Measurements from ENCODE around the gene SLC30A7. TPM values are rescaled to one million over a fixed set of nuclear protein-coding genes. Genes with fewer than 3 reads are reported as not detected.
"Not testable (repeated sequence)": the region's sequence is repeated elsewhere in the genome, so short reads cannot be mapped to it uniquely, and the experiment has no call there.

The SLC30A7 gene
- 10 to 100 TPM; 19.1 to 32.2 (median 23.3) TPM for total RNA-seq
- long read RNA-seq, full-length matches to known transcripts = 2 of 3 reads
- long read RNA-seq, partial matches to known transcripts = 0 of 3 reads
- long read RNA-seq, other reads (novel, unspliced or antisense) = 1 of 3 reads

GRCh38 chr1:100895540-100896480, at the start of gene SLC30A7:
Gene SLC30A7 (plus strand): TSS chr1:100896090. CDS start chr1:100896263, 173 bp downstream.
- ATAC-seq (peak; percentile 91 to 96 (median 92)), DNase-seq (peak; percentile 98 to 99 (median 98))
- intact Hi-C loops (cut with DNase I) = no loop called here
- TF ChIP-seq POLR2A (IDR thresholded peaks at IDR 0.05) (peak; percentile 75), CTCF (IDR thresholded peaks at IDR 0.05) (no peak)
- under 1% methylated on average over 36 of the region's 62 CpGs for whole genome bisulfite sequencing (ENCODE audit: insufficient coverage, low coverage, low lambda C conversion rate, missing lambda C conversion rate)
- H3K36me3 ChIP-seq = peaks cover 0 to 5% (median under 1%) of the 10 kb centered on the region in 4 donors
- peaks cover 0 to 12% (median 6%) of the 10 kb centered on the region in 4 donors for H3K4me1 ChIP-seq
- H3K27me3 ChIP-seq = no peaks in the 10 kb centered on the region
- peak within 1 kb of the TSS; percentile 77 to 87 (median 80) for H3K4me3 ChIP-seq
- no peaks in the 10 kb centered on the region for H3K9me3 ChIP-seq
- H3K27ac ChIP-seq = peak within 1 kb of the TSS; percentile 86 to 94 (median 87)

GRCh38 chr1:100847361-100848082, 48.4 kb upstream of the SLC30A7 start:
- no peaks in the 10 kb centered on the region for H3K27me3 ChIP-seq
- no peak overlapping the region for H3K27ac ChIP-seq
- H3K36me3 ChIP-seq = no peaks in the 10 kb centered on the region
- DNase-seq (no peak), ATAC-seq (peak in 2 of 4 donors; percentile 30 to 36)
- no peaks in the 10 kb centered on the region for H3K4me1 ChIP-seq
- no peak for TF ChIP-seq CTCF (IDR thresholded peaks at IDR 0.05)
- no peak for TF ChIP-seq POLR2A (IDR thresholded peaks at IDR 0.05)
- no peaks in the 10 kb centered on the region for H3K9me3 ChIP-seq
- intact Hi-C loops (cut with DNase I) = no loop called here
- 36% methylated on average over 2 of the region's 2 CpGs for WGBS (ENCODE audit: insufficient coverage, low coverage, low lambda C conversion rate, missing lambda C conversion rate)
- no peak overlapping the region for H3K4me3 ChIP-seq

- Histone ChIP-seq H3K36me3 (no peaks in the 10 kb centered on the region), H3K4me3 (no peak overlapping the region), H3K9me3 (no peaks in the 10 kb centered on the region), H3K27me3 (no peaks in the 10 kb centered on the region), H3K4me1 (no peaks in the 10 kb centered on the region), H3K27ac (no peak overlapping the region)
- 90% methylated on average over 5 of the region's 5 CpGs for WGBS (ENCODE audit: insufficient coverage, low coverage, low lambda C conversion rate, missing lambda C conversion rate)
- ATAC-seq (no peak), DNase-seq (no peak)
- intact Hi-C loops (cut with DNase I) = no loop called here
- TF ChIP-seq CTCF (IDR thresholded peaks at IDR 0.05) (no peak), POLR2A (IDR thresholded peaks at IDR 0.05) (no peak)
Measured at GRCh38 chr1:100851726-100852125, 44.2 kb upstream of the SLC30A7 start.

GRCh38 chr1:100852976-100853375, 42.9 kb upstream of the SLC30A7 start:
- Histone ChIP-seq H3K27ac (no peak overlapping the region), H3K36me3 (no peaks in the 10 kb centered on the region), H3K9me3 (no peaks in the 10 kb centered on the region), H3K27me3 (no peaks in the 10 kb centered on the region), H3K4me3 (no peak overlapping the region), H3K4me1 (no peaks in the 10 kb centered on the region)
- DNase-seq = no peak
- no peak for TF ChIP-seq CTCF (IDR thresholded peaks at IDR 0.05)
- no peak for TF ChIP-seq POLR2A (IDR thresholded peaks at IDR 0.05)
- 85% methylated on average over 3 of the region's 3 CpGs for WGBS (ENCODE audit: insufficient coverage, low coverage, low lambda C conversion rate, missing lambda C conversion rate)
- no peak for ATAC-seq
- intact Hi-C loops (cut with DNase I) = no loop called here

- H3K4me1 ChIP-seq; H3K9me3 ChIP-seq; H3K27ac ChIP-seq; H3K36me3 ChIP-seq; H3K4me3 ChIP-seq; intact Hi-C loops (cut with DNase I); ATAC-seq; H3K27me3 ChIP-seq; DNase-seq: not testable (repeated sequence)
Measured at GRCh38 chr1:100855116-100855515, 40.8 kb upstream of the SLC30A7 start.

All from right lobe of liver (tissue), 6 donors.